ENCODE data around the gene HLA-F. TPM values are rescaled to one million over a fixed set of nuclear protein-coding genes. Genes with fewer than 3 reads are reported as not detected.

The HLA-F gene
- polyA plus RNA-seq, 2 of the 4 experiments (the other 2 are of a cell fraction): 2.7 to 4.5 TPM

- ATAC-seq (peak; percentile 71 to 90), FAIRE-seq (no peak), DNase-seq (ENCODE audit: low read depth in 1 of 2, low spot score in 1 of 2) (peak; percentile 73 to 94)
- WGBS (ENCODE audit: missing lambda C conversion rate): 3% methylated on average over 9 of the region's 63 CpGs
- TF ChIP-seq RFX5 (IDR thresholded peaks at IDR 0.05): peak; percentile 42; the same call in 1 of the 2 replicates
- TF ChIP-seq, protein P1, sequence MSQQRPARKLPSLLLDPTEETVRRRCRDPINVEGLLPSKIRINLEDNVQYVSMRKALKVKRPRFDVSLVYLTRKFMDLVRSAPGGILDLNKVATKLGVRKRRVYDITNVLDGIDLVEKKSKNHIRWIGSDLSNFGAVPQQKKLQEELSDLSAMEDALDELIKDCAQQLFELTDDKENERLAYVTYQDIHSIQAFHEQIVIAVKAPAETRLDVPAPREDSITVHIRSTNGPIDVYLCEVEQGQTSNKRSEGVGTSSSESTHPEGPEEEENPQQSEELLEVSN (IDR thresholded peaks at IDR 0.05; ENCODE audit: borderline replicate concordance, low read depth): peak; percentile 54; the same call in 1 of the 2 replicates
- peak; percentile 49 for TF ChIP-seq POLR2A (IDR thresholded peaks at IDR 0.05; ENCODE audit: low read length)
- no peak for TF ChIP-seq RAD21 (conservative IDR thresholded peaks at IDR 0.05 in 1 of 2, IDR thresholded peaks at IDR 0.05 in 1 of 2)
- 0 out of 2 replicates have a peak, but pooled peaks have one; percentile 7 for TF ChIP-seq USF2 (IDR thresholded peaks at IDR 0.05)
- no peak for TF ChIP-seq FOXS1 (CRISPR knock-in tag; IDR thresholded peaks at IDR 0.05)
- peak; percentile 62 for TF ChIP-seq MAX (IDR thresholded peaks at IDR 0.05)
- peak overlapping the region; percentile 79 for H3K4me3 ChIP-seq
- ChIA-PET POLR2A (no interaction called here), CTCF (interaction anchor here (0.6 to 3.5 kb wide), 7 partner anchors 11 to 793 kb away, joined by 3 to 22 read pairs (median 4); no protein-coding TSS in a partner anchor)
- H3K4me1 ChIP-seq: no peaks in the 10 kb centered on the region
- H3K4me2 ChIP-seq: peak overlapping the region; percentile 100
- H3K27ac ChIP-seq: peak overlapping the region; percentile 55 to 75; a peak in 5 of 6 replicates
- no peaks in the 10 kb centered on the region for H3K9me3 ChIP-seq
Observed at GRCh38 chr6:29748391-29749307, 25.4 kb downstream of the HLA-F start.

DNA sequence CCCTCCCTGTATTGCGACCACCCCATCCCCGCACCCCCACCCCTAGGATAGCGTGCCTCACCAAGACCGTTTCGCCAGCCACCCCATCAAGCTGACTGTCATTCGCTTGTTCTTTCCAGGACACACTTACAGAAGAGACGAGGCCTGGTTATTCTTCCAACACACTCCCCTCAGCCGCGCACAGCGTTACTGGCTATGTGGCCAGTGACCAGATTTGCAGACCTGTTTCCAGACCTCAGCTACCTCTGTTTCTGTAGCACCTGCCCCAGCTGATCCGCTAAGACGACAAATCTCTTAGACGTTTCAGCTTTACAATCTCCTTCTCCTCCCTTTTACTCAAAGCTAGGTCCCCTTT is 26.1 kb downstream of the HLA-F start:
- 48% methylated on average over 4 of the region's 13 CpGs for WGBS (ENCODE audit: missing lambda C conversion rate)

DNA sequence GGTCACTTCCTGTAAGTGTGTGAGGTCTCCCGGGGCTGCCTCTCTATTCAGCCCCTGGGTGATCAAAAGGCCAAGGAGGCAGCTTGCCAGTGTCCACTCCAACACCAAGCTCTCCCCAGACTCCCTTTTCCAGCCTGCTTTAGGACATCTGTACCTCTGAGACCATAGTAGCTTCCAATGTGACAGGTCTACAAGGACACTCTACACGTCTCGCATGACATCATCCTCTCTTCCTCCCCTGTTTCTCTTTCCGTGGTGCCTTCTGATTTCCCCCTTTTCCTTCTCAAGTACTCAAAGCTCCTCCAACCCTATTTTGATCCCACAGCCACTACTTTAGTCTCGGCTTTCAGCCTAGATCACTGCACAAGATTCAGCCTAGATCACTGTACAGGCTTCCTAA is 26.4 kb downstream of the HLA-F start:
- Histone ChIP-seq H3K4me3 (no peak overlapping the region), H3K9me3 (no peaks in the 10 kb centered on the region), H3K4me1 (no peaks in the 10 kb centered on the region), H3K4me2 (peak overlapping the region; percentile 100), H3K27ac (no peak overlapping the region)
- CTCF ChIA-PET: interaction anchor here (0.7 to 3.5 kb wide), 8 partner anchors 9 to 102 kb away, joined by 3 to 22 read pairs (median 4); no protein-coding TSS in a partner anchor
- TF ChIP-seq MAZ (IDR thresholded peaks at IDR 0.05; ENCODE audit: borderline replicate concordance, low read depth, low read length) (no peak), MAX (IDR thresholded peaks at IDR 0.05) (no peak), TP53 (CRISPR knock-in tag; IDR thresholded peaks at IDR 0.05) (no peak), HOXA7 (CRISPR knock-in tag; IDR thresholded peaks at IDR 0.05) (no peak), EHMT2 (IDR thresholded peaks at IDR 0.05; ENCODE audit: low read depth) (no peak), SMC3 (IDR thresholded peaks at IDR 0.05) (no peak), CEBPB (IDR thresholded peaks at IDR 0.05) (no peak), TFCP2L1 (CRISPR knock-in tag; IDR thresholded peaks at IDR 0.05) (no peak), MYC (IDR thresholded peaks at IDR 0.05; ENCODE audit: borderline replicate concordance, low read length) (no peak)
- TF ChIP-seq, protein P2, sequence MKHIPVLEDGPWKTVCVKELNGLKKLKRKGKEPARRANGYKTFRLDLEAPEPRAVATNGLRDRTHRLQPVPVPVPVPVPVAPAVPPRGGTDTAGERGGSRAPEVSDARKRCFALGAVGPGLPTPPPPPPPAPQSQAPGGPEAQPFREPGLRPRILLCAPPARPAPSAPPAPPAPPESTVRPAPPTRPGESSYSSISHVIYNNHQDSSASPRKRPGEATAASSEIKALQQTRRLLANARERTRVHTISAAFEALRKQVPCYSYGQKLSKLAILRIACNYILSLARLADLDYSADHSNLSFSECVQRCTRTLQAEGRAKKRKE (CRISPR knock-in tag; IDR thresholded peaks at IDR 0.05; ENCODE audit: low read depth): no peak
- WGBS (ENCODE audit: missing lambda C conversion rate): 80% methylated on average over 5 of the region's 5 CpGs
- FAIRE-seq: no peak
- POLR2A ChIA-PET: no interaction called here
- no peak for ATAC-seq
- DNase-seq (ENCODE audit: low read depth in 1 of 2, low spot score in 1 of 2): no peak

More for the DNA sequence above, 26.1 kb downstream of the HLA-F start:
- FAIRE-seq (no peak), DNase-seq (ENCODE audit: low read depth in 1 of 2, low spot score in 1 of 2) (no peak), ATAC-seq (peak in 1 of 2 experiments; percentile 3; a peak in 2 of 6 replicates)
- TF ChIP-seq SREBF2 (IDR thresholded peaks at IDR 0.05) (no peak), RNF2 (IDR thresholded peaks at IDR 0.05; ENCODE audit: borderline replicate concordance, low read depth) (no peak), SMC3 (IDR thresholded peaks at IDR 0.05) (no peak)
- ChIA-PET CTCF (interaction anchor here (0.6 to 3.5 kb wide), 9 partner anchors 9 to 792 kb away, joined by 3 to 22 read pairs (median 4); no protein-coding TSS in a partner anchor), POLR2A (no interaction called here)
- Histone ChIP-seq H3K27ac (peak overlapping the region; percentile 21 to 37; a peak in 2 of 6 replicates), H3K4me1 (no peaks in the 10 kb centered on the region), H3K9me3 (no peaks in the 10 kb centered on the region), H3K4me3 (peak overlapping the region; percentile 79), H3K4me2 (peak overlapping the region; percentile 100)
